HL-60 (cell line): ENCODE results near the gene RIPK4.

Source experiments
- DNase-seq, 2 experiments: peaks; one replicate each; pipeline ENCODE4 v3.0.0-alpha.2; 2010 to 2020; ENCODE audit warnings: low read depth in 1 of 2, low spot score in 1 of 2
- H3K27ac ChIP-seq: fragments of 250-450 bp; sonication (Bioruptor Pico); replicated peaks from 2 replicates; pipeline ENCODE4 v1.5.1; 2020; ENCODE audit warnings: mild to moderate bottlenecking, moderate library complexity
- H3K27me3 ChIP-seq: fragments of 250-450 bp; sonication (Bioruptor Pico); 2 replicates; pipeline ENCODE4 v1.5.1; 2021; ENCODE audit warnings: mild to moderate bottlenecking, moderate library complexity; ENCODE audit not compliant: insufficient read depth, poor library complexity, severe bottlenecking
- H3K4me3 ChIP-seq: replicated peaks from 2 replicates; pipeline ENCODE4 v1.5.1; 2011; ENCODE audit warnings: mild to moderate bottlenecking, control low read depth, low read length; ENCODE audit not compliant: insufficient read depth
- GABPA ChIP-seq: IDR thresholded peaks from 2 replicates; pipeline ENCODE4 v1.6.1; 2012; ENCODE audit warnings: low read depth
- POLR2AphosphoS5 ChIP-seq: IDR thresholded peaks from 2 replicates; pipeline ENCODE4 v1.6.1; 2012; ENCODE audit warnings: low read depth
- SPI1 ChIP-seq: IDR thresholded peaks from 2 replicates; pipeline ENCODE4 v1.6.1; 2012; ENCODE audit warnings: low read depth, mild to moderate bottlenecking, borderline replicate concordance
- TF ChIP-seq, protein P1 (sequence below): IDR thresholded peaks from 2 replicates; pipeline ENCODE4 v1.6.1; 2012; ENCODE audit warnings: low read depth; ENCODE audit not compliant: insufficient replicate concordance
- TF ChIP-seq, protein P2 (sequence below): IDR thresholded peaks from one replicate; pipeline ENCODE4 v1.5.1; 2011; ENCODE audit warnings: low read length, control low read depth, inconsistent platforms; ENCODE audit not compliant: insufficient read depth

RIPK4 gene

DNA sequence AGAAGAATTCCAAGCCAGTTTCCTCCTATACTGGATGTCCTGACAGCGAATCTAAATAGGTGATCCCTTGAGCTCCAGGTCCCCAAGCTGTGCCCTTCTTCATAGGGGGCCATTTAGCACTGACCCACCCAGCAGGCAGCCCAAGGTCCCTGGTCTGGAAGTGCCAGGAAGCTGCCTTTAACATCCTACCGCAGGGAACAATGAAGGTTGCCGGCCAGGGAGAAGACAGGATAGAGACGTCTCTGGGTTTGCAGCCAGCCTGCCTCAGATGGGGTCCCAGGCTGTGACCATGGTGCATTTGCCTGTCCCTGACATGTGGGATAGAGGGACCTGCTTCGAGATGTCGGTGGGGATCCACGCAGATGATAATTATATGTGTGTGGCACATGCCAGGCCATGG lies 2.7 kb upstream of the RIPK4 start:
- peaks cover 37% of the 10 kb centered on the region for H3K27me3 ChIP-seq
- H3K4me3 ChIP-seq = no peak overlapping the region
- no peak for DNase-seq
- TF ChIP-seq, protein P1, sequence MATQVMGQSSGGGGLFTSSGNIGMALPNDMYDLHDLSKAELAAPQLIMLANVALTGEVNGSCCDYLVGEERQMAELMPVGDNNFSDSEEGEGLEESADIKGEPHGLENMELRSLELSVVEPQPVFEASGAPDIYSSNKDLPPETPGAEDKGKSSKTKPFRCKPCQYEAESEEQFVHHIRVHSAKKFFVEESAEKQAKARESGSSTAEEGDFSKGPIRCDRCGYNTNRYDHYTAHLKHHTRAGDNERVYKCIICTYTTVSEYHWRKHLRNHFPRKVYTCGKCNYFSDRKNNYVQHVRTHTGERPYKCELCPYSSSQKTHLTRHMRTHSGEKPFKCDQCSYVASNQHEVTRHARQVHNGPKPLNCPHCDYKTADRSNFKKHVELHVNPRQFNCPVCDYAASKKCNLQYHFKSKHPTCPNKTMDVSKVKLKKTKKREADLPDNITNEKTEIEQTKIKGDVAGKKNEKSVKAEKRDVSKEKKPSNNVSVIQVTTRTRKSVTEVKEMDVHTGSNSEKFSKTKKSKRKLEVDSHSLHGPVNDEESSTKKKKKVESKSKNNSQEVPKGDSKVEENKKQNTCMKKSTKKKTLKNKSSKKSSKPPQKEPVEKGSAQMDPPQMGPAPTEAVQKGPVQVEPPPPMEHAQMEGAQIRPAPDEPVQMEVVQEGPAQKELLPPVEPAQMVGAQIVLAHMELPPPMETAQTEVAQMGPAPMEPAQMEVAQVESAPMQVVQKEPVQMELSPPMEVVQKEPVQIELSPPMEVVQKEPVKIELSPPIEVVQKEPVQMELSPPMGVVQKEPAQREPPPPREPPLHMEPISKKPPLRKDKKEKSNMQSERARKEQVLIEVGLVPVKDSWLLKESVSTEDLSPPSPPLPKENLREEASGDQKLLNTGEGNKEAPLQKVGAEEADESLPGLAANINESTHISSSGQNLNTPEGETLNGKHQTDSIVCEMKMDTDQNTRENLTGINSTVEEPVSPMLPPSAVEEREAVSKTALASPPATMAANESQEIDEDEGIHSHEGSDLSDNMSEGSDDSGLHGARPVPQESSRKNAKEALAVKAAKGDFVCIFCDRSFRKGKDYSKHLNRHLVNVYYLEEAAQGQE = no peak
- TF ChIP-seq SPI1 = no peak
- TF ChIP-seq, protein P2, sequence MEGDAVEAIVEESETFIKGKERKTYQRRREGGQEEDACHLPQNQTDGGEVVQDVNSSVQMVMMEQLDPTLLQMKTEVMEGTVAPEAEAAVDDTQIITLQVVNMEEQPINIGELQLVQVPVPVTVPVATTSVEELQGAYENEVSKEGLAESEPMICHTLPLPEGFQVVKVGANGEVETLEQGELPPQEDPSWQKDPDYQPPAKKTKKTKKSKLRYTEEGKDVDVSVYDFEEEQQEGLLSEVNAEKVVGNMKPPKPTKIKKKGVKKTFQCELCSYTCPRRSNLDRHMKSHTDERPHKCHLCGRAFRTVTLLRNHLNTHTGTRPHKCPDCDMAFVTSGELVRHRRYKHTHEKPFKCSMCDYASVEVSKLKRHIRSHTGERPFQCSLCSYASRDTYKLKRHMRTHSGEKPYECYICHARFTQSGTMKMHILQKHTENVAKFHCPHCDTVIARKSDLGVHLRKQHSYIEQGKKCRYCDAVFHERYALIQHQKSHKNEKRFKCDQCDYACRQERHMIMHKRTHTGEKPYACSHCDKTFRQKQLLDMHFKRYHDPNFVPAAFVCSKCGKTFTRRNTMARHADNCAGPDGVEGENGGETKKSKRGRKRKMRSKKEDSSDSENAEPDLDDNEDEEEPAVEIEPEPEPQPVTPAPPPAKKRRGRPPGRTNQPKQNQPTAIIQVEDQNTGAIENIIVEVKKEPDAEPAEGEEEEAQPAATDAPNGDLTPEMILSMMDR = no peak
- no peak for TF ChIP-seq GABPA
- no peak for TF ChIP-seq POLR2AphosphoS5
- H3K27ac ChIP-seq = no peak overlapping the region

DNA sequence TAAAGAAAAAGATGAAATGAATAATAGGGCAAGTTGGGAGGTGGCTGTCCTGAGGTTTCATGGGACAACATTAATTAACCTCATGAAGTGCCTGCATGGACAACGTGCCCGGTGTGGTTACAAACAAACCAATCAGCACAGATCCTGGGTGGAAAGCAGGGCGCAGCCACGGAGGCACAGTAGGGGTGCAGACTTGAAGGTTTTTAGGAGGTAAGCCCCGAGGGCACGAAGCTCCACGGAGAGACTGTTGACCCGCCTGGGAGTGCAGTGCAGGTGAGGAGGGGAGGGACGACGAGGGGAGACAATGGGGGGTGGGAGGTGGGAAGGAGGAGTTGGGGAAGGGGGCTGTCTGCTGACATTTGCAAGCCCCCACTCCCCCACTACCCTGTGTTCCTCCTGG lies 2.3 kb upstream of the RIPK4 start:
- TF ChIP-seq, protein P2 = no peak
- TF ChIP-seq GABPA = no peak
- TF ChIP-seq SPI1 = no peak
- no peak for DNase-seq
- Histone ChIP-seq H3K4me3 (no peak overlapping the region), H3K27ac (no peak overlapping the region), H3K27me3 (peaks cover 34% of the 10 kb centered on the region)

DNA sequence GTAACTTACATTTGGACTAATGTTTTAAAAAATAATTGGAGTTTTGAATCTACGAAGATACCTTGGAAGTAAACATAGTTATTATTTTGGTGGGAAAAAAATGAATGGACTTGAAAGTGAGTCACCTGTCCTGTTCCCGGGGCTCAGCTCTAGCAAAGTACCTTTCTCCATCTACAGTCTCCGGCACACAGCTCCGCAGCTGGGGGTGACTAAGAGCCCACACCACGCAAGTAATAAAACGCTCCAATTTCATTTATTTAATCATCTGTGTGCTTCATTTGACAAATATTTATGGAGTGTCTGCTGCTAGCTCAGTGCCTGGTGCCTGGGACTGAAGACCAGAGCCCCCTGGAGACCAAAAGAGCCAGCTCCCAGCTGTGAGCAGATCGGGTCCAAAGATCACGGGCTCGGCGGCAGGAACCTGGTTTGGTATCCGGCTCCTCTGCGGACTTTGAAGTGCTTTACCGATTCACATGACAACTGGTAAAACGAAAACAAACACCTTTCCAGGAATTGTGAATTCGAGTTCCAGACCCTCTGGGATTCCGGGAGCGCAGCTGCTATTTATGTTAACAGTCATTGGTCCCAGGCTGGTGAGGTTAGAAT lies 1.7 kb upstream of the RIPK4 start:
- H3K4me3 ChIP-seq = no peak overlapping the region
- DNase-seq = no peak
- peaks cover 32% of the 10 kb centered on the region for H3K27me3 ChIP-seq
- no peak overlapping the region for H3K27ac ChIP-seq
- TF ChIP-seq, protein P2 = no peak
- TF ChIP-seq, protein P1 = no peak
- TF ChIP-seq POLR2AphosphoS5 (no peak), GABPA (no peak), SPI1 (no peak)
